ENCODE measurements around the gene PNKP. TPM values are rescaled to one million over a fixed set of nuclear protein-coding genes. Genes with fewer than 3 reads are reported as not detected.

The PNKP gene
- total RNA-seq, 1 experiment from 2014 or later = 146 TPM

DNA sequence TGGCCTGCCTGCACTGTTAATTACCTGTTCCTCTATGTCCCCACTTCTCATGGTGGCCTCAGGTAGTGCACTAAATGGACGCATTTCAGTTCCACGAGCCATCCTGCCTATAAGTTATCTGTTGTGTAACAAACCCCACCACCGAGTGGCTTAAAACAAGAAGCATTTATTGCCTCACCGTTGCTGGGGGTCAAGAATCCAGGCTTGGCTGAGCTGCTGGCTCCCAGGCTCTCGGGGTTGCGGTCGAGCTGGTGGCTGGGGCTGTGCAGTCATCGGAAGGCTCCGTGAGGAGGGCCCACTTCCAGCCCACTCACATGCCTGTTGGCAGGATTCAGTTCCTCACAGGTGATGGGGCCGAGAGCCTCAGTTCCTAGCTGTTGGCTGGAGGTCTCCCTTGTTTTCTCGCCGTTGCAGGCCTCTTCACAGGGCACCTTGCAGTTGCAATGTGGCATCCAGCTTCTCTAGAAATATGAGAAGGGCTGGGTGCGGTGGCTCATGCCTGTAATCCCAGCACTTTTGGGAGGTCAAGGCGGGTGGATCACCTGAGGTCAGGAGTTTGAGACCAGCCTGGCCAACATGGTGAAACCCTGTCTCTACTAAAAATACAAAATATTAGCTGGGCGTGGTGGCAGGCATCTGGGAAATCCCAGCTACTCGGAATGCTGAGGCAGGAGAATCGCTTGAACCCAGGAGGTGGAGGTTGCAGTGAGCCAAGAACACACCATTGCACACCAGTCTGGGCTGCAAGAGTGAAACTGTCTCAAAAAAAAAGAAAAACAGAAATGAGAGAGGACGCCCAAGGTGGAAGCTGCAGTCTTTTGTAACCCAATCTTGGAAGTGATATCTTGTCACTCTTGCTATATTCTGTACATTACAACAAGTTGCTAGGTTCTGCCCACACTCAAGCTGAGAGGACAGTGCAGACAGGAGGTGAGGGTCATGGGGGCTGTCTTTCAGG is 23.0 kb downstream of the PNKP start (continued):
- TF ChIP-seq GABPB1 (CRISPR knock-in tag; IDR thresholded peaks at IDR 0.05) (no peak), FOXK1 (CRISPR knock-in tag; IDR thresholded peaks at IDR 0.05) (no peak), OVOL2 (CRISPR knock-in tag; IDR thresholded peaks at IDR 0.05; ENCODE audit: borderline replicate concordance) (no peak)
- TF ChIP-seq, protein P1, sequence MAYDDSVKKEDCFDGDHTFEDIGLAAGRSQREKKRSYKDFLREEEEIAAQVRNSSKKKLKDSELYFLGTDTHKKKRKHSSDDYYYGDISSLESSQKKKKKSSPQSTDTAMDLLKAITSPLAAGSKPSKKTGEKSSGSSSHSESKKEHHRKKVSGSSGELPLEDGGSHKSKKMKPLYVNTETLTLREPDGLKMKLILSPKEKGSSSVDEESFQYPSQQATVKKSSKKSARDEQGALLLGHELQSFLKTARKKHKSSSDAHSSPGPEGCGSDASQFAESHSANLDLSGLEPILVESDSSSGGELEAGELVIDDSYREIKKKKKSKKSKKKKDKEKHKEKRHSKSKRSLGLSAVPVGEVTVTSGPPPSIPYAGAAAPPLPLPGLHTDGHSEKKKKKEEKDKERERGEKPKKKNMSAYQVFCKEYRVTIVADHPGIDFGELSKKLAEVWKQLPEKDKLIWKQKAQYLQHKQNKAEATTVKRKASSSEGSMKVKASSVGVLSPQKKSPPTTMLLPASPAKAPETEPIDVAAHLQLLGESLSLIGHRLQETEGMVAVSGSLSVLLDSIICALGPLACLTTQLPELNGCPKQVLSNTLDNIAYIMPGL (CRISPR knock-in tag; IDR thresholded peaks at IDR 0.05) = no peak
- TF ChIP-seq, protein P2, sequence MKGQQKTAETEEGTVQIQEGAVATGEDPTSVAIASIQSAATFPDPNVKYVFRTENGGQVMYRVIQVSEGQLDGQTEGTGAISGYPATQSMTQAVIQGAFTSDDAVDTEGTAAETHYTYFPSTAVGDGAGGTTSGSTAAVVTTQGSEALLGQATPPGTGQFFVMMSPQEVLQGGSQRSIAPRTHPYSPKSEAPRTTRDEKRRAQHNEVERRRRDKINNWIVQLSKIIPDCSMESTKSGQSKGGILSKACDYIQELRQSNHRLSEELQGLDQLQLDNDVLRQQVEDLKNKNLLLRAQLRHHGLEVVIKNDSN (CRISPR knock-in tag; IDR thresholded peaks at IDR 0.05) = no peak
- TF ChIP-seq, protein P3, sequence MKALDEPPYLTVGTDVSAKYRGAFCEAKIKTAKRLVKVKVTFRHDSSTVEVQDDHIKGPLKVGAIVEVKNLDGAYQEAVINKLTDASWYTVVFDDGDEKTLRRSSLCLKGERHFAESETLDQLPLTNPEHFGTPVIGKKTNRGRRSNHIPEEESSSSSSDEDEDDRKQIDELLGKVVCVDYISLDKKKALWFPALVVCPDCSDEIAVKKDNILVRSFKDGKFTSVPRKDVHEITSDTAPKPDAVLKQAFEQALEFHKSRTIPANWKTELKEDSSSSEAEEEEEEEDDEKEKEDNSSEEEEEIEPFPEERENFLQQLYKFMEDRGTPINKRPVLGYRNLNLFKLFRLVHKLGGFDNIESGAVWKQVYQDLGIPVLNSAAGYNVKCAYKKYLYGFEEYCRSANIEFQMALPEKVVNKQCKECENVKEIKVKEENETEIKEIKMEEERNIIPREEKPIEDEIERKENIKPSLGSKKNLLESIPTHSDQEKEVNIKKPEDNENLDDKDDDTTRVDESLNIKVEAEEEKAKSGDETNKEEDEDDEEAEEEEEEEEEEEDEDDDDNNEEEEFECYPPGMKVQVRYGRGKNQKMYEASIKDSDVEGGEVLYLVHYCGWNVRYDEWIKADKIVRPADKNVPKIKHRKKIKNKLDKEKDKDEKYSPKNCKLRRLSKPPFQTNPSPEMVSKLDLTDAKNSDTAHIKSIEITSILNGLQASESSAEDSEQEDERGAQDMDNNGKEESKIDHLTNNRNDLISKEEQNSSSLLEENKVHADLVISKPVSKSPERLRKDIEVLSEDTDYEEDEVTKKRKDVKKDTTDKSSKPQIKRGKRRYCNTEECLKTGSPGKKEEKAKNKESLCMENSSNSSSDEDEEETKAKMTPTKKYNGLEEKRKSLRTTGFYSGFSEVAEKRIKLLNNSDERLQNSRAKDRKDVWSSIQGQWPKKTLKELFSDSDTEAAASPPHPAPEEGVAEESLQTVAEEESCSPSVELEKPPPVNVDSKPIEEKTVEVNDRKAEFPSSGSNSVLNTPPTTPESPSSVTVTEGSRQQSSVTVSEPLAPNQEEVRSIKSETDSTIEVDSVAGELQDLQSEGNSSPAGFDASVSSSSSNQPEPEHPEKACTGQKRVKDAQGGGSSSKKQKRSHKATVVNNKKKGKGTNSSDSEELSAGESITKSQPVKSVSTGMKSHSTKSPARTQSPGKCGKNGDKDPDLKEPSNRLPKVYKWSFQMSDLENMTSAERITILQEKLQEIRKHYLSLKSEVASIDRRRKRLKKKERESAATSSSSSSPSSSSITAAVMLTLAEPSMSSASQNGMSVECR (CRISPR knock-in tag; IDR thresholded peaks at IDR 0.05; ENCODE audit: borderline replicate concordance) = no peak
- TF ChIP-seq, protein P4, sequence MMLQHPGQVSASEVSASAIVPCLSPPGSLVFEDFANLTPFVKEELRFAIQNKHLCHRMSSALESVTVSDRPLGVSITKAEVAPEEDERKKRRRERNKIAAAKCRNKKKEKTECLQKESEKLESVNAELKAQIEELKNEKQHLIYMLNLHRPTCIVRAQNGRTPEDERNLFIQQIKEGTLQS (CRISPR knock-in tag; conservative IDR thresholded peaks at IDR 0.05) = no peak
- TF ChIP-seq, protein P5, sequence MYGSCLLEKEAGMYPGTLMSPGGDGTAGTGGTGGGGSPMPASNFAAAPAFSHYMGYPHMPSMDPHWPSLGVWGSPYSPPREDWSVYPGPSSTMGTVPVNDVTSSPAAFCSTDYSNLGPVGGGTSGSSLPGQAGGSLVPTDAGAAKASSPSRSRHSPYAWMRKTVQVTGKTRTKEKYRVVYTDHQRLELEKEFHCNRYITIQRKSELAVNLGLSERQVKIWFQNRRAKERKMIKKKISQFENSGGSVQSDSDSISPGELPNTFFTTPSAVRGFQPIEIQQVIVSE (CRISPR knock-in tag; IDR thresholded peaks at IDR 0.05; ENCODE audit: borderline replicate concordance) = no peak
- TF ChIP-seq, protein P6, sequence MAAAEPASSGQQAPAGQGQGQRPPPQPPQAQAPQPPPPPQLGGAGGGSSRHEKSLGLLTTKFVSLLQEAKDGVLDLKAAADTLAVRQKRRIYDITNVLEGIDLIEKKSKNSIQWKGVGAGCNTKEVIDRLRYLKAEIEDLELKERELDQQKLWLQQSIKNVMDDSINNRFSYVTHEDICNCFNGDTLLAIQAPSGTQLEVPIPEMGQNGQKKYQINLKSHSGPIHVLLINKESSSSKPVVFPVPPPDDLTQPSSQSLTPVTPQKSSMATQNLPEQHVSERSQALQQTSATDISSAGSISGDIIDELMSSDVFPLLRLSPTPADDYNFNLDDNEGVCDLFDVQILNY (CRISPR knock-in tag; IDR thresholded peaks at IDR 0.05) = no peak

DNA sequence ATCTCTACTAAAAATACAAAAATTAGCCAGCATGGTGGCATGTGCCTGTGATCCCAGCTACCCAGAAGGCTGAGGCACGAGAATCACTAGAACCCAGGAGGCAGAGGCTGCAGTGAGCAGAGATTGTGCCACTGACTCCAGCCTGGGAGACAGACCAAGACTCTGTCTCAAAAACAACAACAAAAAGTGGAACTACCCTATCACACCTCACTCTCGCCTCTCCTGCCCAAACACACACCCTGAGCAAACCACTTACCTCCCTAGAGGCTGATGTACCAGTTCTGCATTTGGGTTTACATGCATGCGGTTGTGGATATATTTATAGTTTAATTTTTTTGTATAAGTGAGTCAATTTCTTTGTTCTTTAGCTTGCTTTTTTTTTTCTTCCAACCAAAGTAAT is 24.1 kb downstream of the PNKP start:
- peaks cover 22% of the 10 kb centered on the region for H3K36me3 Mint-ChIP-seq
- H3K4me1 Mint-ChIP-seq = no peaks in the 10 kb centered on the region
- no peak for TF ChIP-seq GRHL2 (CRISPR knock-in tag; IDR thresholded peaks at IDR 0.05; ENCODE audit: insufficient replicate concordance, severe bottlenecking)
- no peak for TF ChIP-seq ZNF232 (CRISPR knock-in tag; IDR thresholded peaks at IDR 0.05)
- TF ChIP-seq, protein P7, sequence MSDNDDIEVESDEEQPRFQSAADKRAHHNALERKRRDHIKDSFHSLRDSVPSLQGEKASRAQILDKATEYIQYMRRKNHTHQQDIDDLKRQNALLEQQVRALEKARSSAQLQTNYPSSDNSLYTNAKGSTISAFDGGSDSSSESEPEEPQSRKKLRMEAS (CRISPR knock-in tag; IDR thresholded peaks at IDR 0.05) = no peak
- TF ChIP-seq CREM (CRISPR knock-in tag; IDR thresholded peaks at IDR 0.05) = no peak
- no peak for TF ChIP-seq TCF7 (CRISPR knock-in tag; IDR thresholded peaks at IDR 0.05; ENCODE audit: low read depth)
- TF ChIP-seq, protein P8, sequence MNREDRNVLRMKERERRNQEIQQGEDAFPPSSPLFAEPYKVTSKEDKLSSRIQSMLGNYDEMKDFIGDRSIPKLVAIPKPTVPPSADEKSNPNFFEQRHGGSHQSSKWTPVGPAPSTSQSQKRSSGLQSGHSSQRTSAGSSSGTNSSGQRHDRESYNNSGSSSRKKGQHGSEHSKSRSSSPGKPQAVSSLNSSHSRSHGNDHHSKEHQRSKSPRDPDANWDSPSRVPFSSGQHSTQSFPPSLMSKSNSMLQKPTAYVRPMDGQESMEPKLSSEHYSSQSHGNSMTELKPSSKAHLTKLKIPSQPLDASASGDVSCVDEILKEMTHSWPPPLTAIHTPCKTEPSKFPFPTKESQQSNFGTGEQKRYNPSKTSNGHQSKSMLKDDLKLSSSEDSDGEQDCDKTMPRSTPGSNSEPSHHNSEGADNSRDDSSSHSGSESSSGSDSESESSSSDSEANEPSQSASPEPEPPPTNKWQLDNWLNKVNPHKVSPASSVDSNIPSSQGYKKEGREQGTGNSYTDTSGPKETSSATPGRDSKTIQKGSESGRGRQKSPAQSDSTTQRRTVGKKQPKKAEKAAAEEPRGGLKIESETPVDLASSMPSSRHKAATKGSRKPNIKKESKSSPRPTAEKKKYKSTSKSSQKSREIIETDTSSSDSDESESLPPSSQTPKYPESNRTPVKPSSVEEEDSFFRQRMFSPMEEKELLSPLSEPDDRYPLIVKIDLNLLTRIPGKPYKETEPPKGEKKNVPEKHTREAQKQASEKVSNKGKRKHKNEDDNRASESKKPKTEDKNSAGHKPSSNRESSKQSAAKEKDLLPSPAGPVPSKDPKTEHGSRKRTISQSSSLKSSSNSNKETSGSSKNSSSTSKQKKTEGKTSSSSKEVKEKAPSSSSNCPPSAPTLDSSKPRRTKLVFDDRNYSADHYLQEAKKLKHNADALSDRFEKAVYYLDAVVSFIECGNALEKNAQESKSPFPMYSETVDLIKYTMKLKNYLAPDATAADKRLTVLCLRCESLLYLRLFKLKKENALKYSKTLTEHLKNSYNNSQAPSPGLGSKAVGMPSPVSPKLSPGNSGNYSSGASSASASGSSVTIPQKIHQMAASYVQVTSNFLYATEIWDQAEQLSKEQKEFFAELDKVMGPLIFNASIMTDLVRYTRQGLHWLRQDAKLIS (CRISPR knock-in tag; IDR thresholded peaks at IDR 0.05; ENCODE audit: borderline replicate concordance) = no peak
- no peak for TF ChIP-seq TEAD4 (CRISPR knock-in tag; IDR thresholded peaks at IDR 0.05)
- TF ChIP-seq, protein P9, sequence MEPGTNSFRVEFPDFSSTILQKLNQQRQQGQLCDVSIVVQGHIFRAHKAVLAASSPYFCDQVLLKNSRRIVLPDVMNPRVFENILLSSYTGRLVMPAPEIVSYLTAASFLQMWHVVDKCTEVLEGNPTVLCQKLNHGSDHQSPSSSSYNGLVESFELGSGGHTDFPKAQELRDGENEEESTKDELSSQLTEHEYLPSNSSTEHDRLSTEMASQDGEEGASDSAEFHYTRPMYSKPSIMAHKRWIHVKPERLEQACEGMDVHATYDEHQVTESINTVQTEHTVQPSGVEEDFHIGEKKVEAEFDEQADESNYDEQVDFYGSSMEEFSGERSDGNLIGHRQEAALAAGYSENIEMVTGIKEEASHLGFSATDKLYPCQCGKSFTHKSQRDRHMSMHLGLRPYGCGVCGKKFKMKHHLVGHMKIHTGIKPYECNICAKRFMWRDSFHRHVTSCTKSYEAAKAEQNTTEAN (CRISPR knock-in tag; IDR thresholded peaks at IDR 0.05) = no peak
- no peak for TF ChIP-seq ESRRA (CRISPR knock-in tag; IDR thresholded peaks at IDR 0.05; ENCODE audit: borderline replicate concordance)
- POLR2A ChIA-PET = interaction anchor here (0.6 kb wide), 1 partner anchor 92 kb away, joined by 3 read pairs; no protein-coding TSS in a partner anchor
- CTCF ChIA-PET = interaction anchor here (0.6 to 1.5 kb wide), 3 partner anchors 65 to 172 kb away, joined by 3 read pairs; partner anchors contain the start of gene AP2A1
- ATAC-seq (no peak), DNase-seq (ENCODE audit: low spot score) (no peak)
- no peak overlapping the region for H3K4me3 Mint-ChIP-seq
- H3K9me3 Mint-ChIP-seq = peaks cover 3% of the 10 kb centered on the region; the same call in 1 of the 2 replicates
- no peaks in the 10 kb centered on the region; the same call in 1 of the 2 replicates for H3K27me3 Mint-ChIP-seq (ENCODE audit: low read depth)
- no peak overlapping the region for H3K27ac Mint-ChIP-seq
